GM19099 (cell line): Measurements from ENCODE around the gene GUCY1A2.

ENCODE experiments used
- POLR2A ChIP-seq: IDR thresholded peaks from 3 replicates; pipeline ENCODE4 v1.6.1; 2011; ENCODE audit warnings: low read depth; ENCODE audit not compliant: insufficient read length; ENCODE audit errors: extremely low read depth

Gene GUCY1A2

GRCh38 chr11:106724293-106724892 lies 293.9 kb downstream of the GUCY1A2 start:
- no peak for TF ChIP-seq POLR2A

GRCh38 chr11:106723071-106723470 lies 295.2 kb downstream of the GUCY1A2 start:
- TF ChIP-seq POLR2A: no peak

- no peak for TF ChIP-seq POLR2A
These were observed 301.1 kb downstream of the GUCY1A2 start for GRCh38 chr11:106717222-106717621.

GRCh38 chr11:106714199-106714598 lies 304.1 kb downstream of the GUCY1A2 start:
- TF ChIP-seq POLR2A: no peak

GRCh38 chr11:106708348-106708747 lies 309.9 kb downstream of the GUCY1A2 start:
- TF ChIP-seq POLR2A: no peak

GRCh38 chr11:106706355-106706754 lies 311.9 kb downstream of the GUCY1A2 start:
- TF ChIP-seq POLR2A: no peak

- TF ChIP-seq POLR2A: no peak
These were observed 315.5 kb downstream of the GUCY1A2 start for GRCh38 chr11:106702805-106703204.

GRCh38 chr11:106697058-106697457 lies 321.2 kb downstream of the GUCY1A2 start:
- TF ChIP-seq POLR2A: no peak

- TF ChIP-seq POLR2A: no peak
These were observed 322.8 kb downstream of the GUCY1A2 start for GRCh38 chr11:106695506-106695905.

- TF ChIP-seq POLR2A: no peak
These were observed 323.8 kb downstream of the GUCY1A2 start for GRCh38 chr11:106694501-106694900.

- no peak for TF ChIP-seq POLR2A
These were observed 326.4 kb downstream of the GUCY1A2 start for GRCh38 chr11:106691807-106692365.

GRCh38 chr11:106690923-106691322 lies 327.4 kb downstream of the GUCY1A2 start:
- no peak for TF ChIP-seq POLR2A

GRCh38 chr11:106684944-106685343 lies 333.3 kb downstream of the GUCY1A2 start:
- TF ChIP-seq POLR2A: no peak

- no peak for TF ChIP-seq POLR2A
These were observed 334.8 kb downstream of the GUCY1A2 start for GRCh38 chr11:106683435-106683834.

GRCh38 chr11:106681435-106681834 lies 336.8 kb downstream of the GUCY1A2 start:
- TF ChIP-seq POLR2A: no peak

GRCh38 chr11:106679581-106679980 lies 338.7 kb downstream of the GUCY1A2 start:
- no peak for TF ChIP-seq POLR2A

- no peak for TF ChIP-seq POLR2A
These were observed 339.1 kb downstream of the GUCY1A2 start for GRCh38 chr11:106679181-106679580.
